ENCODE data around the gene OVOL1.

OVOL1 gene

DNA sequence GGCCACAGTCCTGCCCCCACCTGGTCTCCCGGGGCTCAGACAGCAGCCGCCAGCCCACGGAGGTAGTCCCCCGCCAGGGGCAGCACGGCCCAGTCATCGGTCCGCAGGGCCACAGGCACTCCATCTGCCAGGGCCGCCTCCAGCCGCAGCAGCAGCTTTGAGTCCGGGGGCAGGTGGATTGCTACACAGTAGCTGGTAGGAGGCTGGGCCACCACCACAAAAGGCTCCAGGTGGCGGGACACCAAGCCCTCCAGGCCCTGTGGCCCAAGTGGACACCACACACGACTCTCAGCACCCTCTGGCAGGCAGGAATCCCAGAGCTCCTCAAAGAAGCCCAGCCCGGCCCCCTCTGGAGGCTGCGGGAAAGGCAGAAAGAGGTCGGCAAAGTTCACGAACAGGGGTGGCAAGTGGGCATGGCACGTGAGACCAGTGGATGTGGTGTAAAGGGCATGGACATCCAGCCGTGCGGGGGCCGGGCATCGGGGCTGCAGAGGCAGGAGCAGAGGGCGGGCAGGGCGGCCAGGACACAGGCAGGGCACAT lies 9.0 kb upstream of the OVOL1 start:
- no peak for DNase-seq (ENCODE audit: low read depth)

DNA sequence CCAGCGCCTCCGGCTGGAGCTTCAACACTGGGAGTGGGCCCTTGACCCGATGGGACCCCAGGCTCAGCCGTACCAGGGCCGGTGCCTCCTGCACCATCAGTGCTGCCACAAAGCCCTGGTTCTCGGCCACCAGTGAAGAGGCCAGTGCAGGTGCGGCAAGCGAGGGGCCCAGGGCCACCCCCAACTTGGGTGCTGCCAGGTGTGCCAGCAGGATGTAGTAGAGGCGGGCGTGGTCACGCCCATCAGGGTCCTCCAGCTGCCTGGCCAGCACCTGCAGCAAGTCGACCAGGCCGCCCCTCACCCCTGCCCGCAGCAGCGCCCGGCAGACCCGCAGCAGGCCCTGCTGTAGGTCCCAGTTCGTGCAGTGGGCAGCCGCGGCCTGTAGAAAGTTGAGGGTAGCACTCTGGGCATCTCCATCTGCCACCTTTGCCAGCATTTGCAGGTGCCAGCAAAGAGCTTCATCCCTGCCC lies 8.4 kb upstream of the OVOL1 start:
- no peak for DNase-seq (ENCODE audit: low read depth)

DNA sequence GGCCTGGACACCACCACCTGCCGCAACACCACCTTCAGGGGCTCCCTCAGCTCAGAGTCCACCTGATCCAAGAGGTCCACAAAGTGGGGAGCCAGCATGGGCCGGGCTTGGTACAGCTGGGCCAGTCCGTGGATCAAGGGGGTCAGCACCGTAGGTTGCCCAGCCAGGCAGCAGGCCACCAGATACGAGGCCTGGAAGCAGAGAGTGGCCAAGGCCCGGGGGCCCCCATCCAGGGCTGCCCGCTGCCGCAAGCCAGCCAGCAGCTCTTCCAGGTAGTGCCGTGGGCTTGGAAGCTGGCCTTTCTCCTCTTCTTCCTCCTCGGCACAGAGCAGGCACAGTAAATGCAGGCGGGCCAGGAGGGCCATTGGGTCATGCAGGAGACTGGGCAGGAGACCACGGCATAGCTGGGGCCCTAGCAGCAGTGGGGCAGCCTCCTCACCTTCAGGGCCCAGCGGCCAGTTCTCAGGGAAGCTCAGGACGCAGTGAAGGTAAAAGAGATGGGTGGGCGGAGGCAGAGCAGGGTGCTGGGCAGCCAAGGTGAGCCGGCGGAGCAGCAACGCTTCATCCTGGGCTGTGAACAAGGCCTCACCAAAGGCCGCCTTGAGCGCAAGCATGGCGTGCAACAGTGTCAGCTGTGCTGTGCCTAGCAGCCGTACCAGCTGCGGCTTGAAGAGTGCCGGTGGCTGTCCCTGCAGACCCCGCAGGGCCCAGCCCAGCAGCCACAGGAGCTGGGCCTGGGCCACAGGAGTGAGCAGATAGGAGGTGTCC lies 7.8 kb upstream of the OVOL1 start:
- no peak for DNase-seq (ENCODE audit: low read depth)

DNA sequence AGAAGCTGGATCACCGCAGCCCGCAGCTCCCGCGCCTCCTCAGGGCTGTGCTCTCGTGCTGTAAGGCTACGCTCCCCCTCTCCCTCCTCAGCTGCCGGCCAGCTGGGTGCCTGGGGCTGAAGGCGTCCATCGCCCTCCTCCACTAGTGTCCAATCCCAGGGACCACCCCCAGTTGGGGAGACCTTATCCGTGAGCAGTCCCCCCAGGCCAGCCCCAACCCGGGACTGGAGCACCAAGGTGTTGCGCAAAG lies 7.3 kb upstream of the OVOL1 start:
- DNase-seq (ENCODE audit: low read depth) = no peak

DNA sequence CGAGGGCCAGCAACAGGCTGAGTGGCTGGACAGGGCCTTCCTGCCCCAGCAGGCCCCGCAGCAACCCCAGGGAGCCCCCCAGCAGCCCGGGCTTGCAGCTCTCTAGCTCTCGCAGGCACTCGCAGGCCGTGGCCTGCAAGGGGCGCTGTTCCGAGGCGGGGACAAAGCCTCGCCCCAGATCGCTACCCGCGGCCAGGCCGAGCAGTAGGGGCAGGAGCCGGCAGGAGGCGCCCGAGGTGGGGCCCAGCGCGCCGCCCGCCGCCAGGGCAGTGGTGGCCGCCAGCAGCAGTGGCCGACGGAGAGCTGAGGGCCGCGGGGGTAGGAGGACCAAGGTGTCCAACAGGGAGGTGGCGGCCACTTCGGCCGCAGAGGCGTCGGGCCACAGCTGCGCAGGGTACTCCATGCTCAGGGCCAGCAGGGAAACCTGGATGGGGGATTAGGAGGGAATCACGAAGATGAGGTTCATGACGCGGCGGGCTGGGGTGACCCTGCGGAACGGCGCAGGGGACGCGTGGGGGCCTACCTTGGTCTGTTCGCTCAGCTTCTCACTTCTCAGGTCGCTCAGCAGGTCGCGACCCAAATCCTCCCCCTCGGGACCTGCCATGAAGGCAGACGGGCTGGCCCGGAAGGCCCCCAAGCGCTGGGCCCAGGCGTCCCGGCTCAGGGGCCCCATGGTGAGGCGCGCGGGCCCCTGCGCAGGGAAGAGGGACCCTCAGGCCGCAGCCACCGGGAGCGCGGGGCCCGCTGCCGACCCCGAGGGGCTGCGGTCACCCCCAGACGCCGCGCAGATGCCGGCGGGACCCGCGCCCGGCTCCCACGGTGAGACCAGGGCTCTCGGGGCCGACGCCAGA lies 6.7 kb upstream of the OVOL1 start:
- peak; percentile 59 for DNase-seq (ENCODE audit: low read depth)

DNA sequence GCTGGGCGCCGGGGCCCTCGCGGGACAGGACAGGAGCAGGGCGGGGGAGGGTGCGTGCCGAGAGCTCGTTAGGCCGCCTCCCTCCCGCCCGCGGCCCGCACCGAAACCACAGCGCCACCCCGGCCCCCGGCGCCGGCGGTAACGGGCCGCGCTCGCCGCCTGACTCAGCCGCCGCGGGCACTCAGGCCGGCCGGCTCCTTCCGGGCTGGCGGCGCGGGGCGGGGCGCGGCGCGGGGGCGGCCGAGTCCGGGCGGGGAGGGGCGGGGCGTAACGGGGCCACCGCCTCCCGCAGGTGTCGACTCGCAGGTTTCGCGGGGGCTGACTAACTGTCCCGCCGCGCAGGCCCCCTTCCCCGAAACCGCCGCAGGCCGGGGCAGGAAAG lies 6.1 kb upstream of the OVOL1 start, which contains the start of gene AP5B1:
AP5B1 (minus strand) TSS at position 207 of the 382 bp plus-strand sequence. CDS start 385 bp downstream, outside the sequence.
- peak; percentile 30 for DNase-seq (ENCODE audit: low read depth)

DNA sequence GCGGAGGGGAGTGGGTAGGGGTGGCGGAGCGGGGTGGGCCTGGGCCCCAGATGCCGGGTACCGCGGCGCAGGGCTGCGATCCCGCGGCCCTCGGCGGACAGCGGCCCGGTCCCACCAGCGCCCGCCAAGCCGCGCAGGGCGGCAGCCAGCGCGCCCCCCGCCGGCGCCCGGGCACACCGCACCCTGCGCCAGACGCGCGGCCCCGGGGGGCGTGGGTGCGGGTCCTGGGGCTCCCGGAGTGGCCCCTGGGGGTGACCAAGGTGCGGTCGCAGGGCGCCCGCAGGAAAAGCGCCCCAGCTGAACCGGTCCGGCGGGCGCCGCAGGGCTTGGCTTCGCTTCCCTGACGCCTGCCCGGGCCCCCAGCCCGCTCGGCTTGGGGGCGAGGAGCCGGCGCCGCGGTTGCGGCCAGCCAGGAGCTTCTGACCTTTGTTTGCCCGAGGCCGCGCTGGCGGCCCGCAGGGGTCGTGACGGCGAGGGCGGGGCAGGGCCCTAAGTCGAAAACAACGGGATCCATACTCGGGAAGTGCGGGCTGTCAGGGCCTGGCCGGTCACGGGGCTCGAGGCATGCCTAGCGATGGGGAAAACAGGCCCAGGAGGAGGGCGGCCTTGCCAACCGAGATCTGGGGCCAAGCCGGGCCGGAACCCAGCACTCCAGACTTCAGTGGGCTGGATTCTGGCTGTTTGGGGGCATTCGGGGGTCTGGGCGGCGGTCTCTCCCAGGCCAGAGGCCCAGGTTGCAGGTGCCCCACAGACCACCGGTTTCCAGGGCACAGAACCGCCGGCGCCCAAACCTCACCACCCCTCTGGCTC lies 5.5 kb upstream of the OVOL1 start:
- DNase-seq (ENCODE audit: low read depth) = no peak

DNA sequence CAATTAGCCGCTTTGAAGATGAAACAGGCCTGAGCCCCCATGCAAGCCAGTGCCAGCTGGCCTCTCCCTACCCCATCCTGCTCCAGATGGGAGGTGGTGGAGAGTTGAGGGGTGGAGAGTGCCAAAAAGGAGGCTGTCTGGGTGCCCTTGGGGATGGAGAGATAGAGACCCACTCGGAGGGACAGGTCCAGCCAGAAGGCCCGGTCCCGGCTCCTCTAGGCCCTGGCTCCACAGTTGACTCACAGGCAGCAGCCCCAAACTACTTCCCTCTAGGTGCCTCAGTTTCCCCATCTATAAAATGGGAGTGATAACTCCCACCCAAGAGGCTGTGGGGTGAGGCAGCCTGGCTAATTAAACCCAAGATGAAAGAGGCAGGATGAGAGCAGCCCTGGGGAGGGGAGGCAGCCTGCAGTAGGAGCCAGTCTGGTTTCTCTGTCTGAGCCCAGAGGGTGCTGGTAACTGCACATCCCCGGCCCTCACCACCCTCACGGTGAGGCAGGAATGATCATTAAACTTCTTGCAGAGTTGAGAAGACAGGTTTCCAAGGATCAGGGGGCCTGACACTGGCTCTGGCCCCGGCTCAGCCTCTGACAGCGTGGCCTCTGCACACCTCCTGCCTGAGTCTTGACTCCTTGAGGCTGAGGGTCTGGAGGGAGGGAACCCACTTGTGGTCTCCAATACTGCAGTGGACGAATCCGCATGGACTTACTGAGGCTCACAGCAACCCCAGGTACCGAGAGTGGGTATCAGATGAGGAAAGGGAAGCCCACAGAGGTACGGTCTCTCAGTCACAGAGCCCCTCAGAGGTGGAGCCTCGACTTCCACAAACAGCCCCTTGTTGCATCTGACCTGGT lies 4.7 kb upstream of the OVOL1 start:
- DNase-seq (ENCODE audit: low read depth) = no peak

DNA sequence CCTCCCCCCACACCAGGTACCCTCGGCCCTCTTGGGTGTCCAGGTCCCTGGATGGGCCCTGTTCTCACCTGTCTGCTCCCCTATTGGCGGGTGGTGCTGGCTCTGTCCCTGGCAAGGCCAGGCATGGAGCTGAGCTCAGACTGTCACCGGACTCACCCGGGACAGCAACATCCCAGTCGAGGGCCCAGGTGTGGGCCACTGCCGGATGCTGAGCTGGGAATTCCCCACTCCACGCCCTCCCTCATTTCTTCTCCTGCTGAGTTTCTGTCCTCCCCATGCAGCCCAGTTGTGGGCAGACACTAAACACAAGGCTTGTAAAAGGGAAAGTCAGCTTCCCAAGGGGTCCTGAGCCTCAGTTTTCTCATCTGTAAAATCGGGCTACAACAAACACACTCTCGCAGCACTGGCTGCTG lies 4.0 kb upstream of the OVOL1 start:
- no peak for DNase-seq (ENCODE audit: low read depth)

DNA sequence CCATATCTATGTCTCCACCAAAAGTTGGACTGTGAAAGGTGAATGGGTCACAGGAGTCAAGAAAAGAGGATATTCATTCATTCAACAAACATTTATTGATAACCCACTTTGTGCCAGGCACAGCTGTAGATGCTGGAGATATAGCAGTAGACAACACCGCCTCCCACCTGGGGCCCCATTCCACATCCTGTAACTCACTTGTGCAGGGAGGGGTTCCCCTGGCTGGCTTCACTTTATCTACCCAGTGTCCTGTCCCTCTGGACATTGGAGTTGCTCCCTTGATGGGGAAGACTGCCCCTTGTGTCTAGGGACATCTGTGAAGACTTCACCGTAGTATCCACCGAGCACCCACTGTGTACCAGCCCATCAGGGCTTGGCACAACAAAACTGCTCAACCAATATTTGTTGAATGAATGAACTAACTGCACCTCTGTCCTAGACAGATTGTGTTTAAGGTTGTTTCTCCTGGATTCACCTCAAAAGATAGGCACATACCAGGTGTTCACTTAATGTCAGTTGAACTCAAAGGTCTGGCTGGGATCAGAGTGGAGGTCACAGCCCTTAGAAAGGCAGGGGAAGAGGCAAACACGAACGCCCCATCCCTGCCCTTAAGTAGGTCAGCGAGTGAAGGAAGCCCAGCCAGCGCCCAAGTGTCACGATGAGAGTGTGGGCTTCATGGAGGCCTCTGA lies 1.4 kb upstream of the OVOL1 start:
- DNase-seq (ENCODE audit: low read depth) = no peak

DNA sequence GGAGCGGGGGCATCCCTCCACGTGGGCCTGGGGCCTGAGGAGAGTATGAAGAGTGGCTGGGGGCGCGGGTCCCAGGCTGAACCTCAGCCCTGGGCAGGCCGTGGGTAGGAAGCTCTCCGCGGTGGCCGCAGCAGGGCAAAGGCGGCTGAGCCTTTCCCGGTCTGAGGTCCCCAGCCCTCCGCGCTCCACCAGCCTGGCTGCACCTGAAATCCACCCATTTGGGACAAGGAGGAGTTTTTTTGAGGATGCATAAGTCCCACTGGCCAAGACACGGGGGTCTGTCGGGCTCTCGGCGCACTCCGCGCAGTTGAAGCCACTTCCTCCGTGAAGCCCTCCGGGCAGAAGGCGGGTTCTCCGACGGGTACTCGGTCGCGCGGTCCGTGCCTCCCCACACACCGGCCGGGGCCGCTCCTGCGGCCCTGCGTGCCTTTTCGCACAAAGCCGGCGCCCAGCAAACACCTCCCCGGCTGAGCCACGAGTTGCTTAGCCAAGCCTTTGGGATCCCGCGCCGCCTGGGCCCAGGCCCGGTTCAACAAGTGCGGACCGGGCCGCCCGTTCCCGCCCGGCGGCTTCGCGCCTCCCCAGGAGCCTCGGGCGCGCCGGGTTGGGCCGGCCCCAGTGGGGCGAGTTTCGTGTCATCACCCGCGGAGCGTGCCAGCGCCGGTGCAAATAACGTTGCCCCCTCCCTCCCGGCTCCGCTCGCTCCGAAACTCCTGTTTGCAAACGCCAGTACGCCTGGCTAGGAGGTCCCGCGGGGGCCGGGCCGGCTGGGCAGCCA lies 666 bp upstream of the OVOL1 start:
- DNase-seq (ENCODE audit: low read depth) = no peak

DNA sequence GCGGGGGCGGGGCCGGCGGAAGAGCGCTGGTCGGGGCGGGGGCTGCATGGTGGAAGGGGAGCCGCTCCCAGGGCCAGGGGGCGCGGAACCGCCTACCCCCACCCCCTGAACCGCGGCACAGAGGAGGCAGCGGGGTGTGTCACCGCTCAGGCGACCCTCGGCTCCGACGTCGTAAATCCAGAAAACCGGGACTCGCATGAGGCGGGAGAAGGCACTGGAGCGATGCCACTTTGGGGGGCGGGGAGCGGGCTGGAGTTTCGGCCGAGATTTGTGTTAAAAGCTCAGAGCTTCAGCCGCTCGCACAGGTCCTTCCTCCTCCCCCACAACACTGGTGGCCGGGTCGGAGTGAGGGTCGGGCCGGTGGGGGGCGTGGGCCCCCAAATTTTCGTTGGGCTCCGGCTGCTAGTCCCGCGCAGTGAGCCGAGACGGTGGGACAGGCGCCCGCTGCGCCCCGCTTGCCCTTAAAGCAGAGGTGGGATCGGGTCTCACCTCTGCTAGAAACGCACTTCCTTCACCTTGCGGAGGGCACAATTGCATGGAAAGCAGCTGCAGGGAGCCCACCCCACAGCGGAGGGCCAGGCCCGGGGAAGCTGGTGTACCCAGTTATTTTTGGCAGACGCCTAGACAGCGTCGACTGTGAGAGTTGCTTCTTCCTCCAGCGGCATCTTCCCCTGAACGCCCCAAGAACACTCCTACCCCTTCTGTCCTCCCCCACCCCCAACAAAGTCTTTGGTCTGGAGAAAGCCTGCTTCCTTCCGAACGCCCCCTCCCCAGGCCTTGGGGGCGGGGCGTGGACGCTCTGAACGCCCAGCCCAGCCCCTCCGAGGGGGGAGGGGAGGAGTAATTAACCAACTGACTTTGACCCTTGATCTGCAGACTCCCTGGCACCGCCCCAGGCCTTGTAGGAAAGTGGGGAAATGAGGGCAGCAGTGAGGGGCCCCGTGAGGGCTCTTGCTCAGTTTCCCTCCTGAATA lies 1.1 kb downstream of the OVOL1 start:
- no peak for DNase-seq (ENCODE audit: low read depth)

DNA sequence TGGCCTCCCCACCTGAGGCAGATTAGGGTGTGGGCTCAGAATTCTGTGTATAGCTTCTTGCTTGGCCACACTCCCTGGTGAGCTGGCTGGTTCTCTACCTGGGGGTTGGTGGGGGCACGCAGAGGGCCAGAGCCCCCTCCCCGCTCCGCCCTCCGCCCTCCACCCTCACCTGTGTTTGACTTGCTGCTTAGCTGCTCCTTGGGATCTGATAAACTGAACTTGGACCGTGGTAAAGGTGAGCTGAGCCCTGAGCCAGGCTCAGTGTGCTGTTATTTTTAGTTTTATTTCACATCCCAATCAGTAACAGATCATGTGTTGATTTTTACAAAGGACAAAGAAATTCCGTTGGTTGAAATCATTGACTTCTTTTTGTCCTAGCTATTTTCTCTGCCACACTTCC lies 2.0 kb downstream of the OVOL1 start:
- DNase-seq (ENCODE audit: low read depth) = no peak

DNA sequence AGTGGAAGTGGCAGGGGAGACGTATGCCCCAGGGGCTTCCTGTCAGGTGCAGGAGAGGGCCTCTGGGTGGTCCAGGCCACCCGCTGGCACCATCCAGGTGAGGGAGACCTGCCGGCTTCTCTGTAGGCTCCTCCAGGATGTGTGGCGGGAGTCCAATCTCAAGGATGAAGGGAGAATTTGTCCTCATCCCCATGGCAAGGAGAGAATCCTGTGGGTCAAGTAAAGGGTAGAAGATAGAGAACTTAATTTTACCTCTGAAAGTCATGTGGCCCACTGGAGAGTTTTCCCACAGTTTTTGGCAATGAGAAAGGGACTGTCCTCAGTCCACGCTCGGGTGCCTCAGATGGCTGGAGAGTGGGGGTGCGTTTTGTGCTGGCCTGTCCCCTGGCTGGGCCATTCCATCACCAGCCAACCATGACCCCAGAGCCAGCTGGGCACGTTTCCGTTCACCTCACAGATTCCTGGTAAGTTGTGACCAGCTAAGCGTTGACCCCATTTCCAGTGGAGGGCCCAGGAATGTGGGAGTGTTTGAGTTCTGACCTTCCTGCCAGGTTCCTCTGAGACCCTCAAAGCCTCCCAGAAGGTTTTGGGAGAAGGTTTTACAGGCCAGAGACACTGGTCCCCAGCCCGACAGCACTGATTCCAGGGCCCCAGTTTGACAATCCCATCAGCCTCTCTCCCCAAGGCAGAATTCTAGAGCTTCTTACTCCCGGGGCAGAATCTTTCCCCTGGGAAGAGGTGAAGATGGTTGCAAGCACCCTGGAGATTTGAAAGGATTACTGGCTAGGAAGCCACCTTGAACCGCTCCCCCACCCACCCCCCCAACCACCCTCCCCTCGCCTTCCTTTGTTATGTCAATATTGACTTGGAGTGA lies 2.6 kb downstream of the OVOL1 start:
- no peak for DNase-seq (ENCODE audit: low read depth)

DNA sequence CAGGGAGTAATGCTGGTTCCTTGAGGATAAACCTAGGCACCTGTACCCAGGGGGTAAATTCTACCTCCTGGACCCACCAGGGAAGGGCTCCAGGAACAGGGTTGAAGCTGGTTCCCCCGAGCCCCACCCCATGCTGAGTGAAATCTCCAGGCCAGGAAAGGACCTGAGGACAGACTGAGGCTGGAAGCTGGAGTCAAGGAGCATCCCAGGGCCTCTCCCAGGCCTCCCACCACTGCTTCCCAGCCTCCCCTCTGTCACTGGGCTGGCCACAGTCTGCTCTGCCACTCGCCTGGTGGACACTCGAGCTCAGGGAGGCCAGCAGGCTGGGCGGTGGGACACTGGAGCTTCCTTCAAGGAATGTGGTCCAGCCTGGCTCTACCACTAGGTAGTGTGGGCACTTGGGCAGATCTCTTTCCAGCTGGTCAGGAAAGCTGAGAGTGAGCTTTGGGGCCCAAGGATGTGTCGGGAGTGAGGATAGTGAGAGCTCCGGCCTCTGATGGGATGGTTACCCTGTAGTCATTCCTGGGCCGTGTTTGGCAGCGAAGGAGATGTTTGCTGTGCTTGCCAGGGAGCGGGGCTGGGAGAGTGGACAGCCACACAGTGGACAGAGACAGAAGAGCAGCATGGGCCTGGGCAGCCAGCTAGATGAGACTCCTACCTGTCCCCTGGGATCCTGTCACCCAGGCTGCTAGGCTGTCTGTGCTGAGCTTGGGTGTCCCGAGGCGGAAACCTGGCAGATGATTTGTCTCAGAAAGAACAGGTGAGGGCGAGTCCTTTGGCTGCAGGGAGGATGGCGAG lies 3.4 kb downstream of the OVOL1 start:
- no peak for DNase-seq (ENCODE audit: low read depth)

DNA sequence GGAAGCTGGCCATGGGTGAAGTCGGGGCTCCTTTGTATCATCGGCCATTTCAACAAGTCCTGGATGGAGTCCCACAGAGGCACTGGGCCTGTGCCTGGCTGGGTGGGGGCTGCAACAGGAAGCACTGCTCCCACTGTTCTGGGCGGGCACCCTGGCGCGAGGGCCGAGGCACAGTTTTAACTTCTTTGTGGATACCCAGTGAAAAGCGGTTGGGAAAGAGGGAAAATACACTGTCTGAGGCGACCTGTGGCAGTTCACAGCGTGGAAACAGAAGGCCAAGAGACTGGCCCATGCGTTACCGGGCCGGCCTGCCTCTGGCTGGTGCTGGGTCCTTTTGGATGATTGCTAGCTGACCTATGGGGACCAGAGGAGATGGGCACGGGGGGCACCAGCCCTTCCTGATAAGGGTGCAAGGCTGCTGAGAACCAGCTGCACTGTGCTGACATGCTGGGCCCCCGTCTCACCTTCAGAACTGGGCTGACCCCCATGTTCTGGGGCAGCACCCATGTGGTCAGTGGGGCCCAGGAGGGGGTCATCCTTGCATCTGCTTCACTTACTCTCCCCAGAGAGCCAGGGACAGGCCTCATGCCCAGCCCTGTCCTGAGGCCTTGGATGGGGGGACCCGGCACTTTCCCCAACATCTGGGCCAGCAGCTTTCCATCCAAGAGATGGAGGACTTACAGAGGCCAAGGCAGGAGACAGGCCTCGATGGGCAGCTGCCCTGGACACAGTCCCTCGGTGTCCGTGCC lies 4.2 kb downstream of the OVOL1 start:
- no peak for DNase-seq (ENCODE audit: low read depth)

Measured in stromal cell of bone marrow (primary cell).